GM12872 (cell line): ENCODE results near the gene SSRP1.

ENCODE experiments used
- CTCF ChIP-seq: IDR thresholded peaks from 3 replicates; pipeline ENCODE4 v1.5.1; 2011; ENCODE audit warnings: low read depth, mild to moderate bottlenecking, low read length, moderate library complexity; ENCODE audit not compliant: insufficient read depth

SSRP1 gene

GRCh38 chr11:57343825-57344224, 8.1 kb upstream of the SSRP1 start:
- TF ChIP-seq CTCF: no peak

- TF ChIP-seq CTCF: no peak
Observed at GRCh38 chr11:57342702-57343101, 7.0 kb upstream of the SSRP1 start.

- no peak for TF ChIP-seq CTCF
Observed at GRCh38 chr11:57341250-57341808, 5.6 kb upstream of the SSRP1 start.

- TF ChIP-seq CTCF: 0 out of 3 replicates have a peak, but pooled peaks have one; percentile 18
Observed at GRCh38 chr11:57340039-57340615, 4.4 kb upstream of the SSRP1 start.

GRCh38 chr11:57339328-57339727, 3.6 kb upstream of the SSRP1 start:
- no peak for TF ChIP-seq CTCF

GRCh38 chr11:57338142-57338541, 2.5 kb upstream of the SSRP1 start, which contains the start of gene P2RX3:
TSS of gene P2RX3 (plus strand) at chr11:57338352. CDS start at chr11:57338551, 199 bp downstream.
- TF ChIP-seq CTCF: no peak

- no peak for TF ChIP-seq CTCF
Observed at GRCh38 chr11:57336111-57336666, 497 bp upstream of the SSRP1 start.
